BLaER1 treated with 17β-estradiol and CSF1 and Interleukin-3, amounts not matched to agents 10 nM and 100 nM (cell line): ENCODE measurements around the gene SORL1.

Experiments used
- H3K27ac ChIP-seq, 11 experiments: shearing (Covaris generic); formaldehyde crosslinking; 2 replicates each; pipeline ENCODE4 v1.8.1; 2022
- H3K27me3 ChIP-seq, 11 experiments: shearing (Covaris generic); formaldehyde crosslinking; 2 replicates each; pipeline ENCODE4 v1.8.1; 2022
- H3K36me3 ChIP-seq, 11 experiments: shearing (Covaris generic); formaldehyde crosslinking; 2 replicates each; pipeline ENCODE4 v1.8.1; 2022
- H3K4me1 ChIP-seq, 10 experiments: shearing (Covaris generic); formaldehyde crosslinking; 2 replicates each; pipeline ENCODE4 v1.8.1; 2022
- H3K4me2 ChIP-seq, 11 experiments: shearing (Covaris generic); formaldehyde crosslinking; 2 replicates each; pipeline ENCODE4 v1.8.1; 2022
- H3K4me3 ChIP-seq, 10 experiments: shearing (Covaris generic); formaldehyde crosslinking; 2 replicates each; pipeline ENCODE4 v1.8.1; 2022
- H3K9ac ChIP-seq, 11 experiments: shearing (Covaris generic); formaldehyde crosslinking; 2 replicates each; pipeline ENCODE4 v1.8.1; 2022
- H3K9me3 ChIP-seq, 11 experiments: shearing (Covaris generic); formaldehyde crosslinking; replicated peaks in 1 of 11; 2 replicates each; pipeline ENCODE4 v1.8.1; 2022
- H4K20me1 ChIP-seq, 11 experiments: shearing (Covaris generic); formaldehyde crosslinking; 2 replicates each; pipeline ENCODE4 v1.8.1; 2022
- Cebpa-rat ChIP-seq, 11 experiments: shearing (Covaris generic); IDR thresholded peaks; 2 replicates each; pipeline ENCODE4 v1.8.1; 2022

The SORL1 gene

DNA sequence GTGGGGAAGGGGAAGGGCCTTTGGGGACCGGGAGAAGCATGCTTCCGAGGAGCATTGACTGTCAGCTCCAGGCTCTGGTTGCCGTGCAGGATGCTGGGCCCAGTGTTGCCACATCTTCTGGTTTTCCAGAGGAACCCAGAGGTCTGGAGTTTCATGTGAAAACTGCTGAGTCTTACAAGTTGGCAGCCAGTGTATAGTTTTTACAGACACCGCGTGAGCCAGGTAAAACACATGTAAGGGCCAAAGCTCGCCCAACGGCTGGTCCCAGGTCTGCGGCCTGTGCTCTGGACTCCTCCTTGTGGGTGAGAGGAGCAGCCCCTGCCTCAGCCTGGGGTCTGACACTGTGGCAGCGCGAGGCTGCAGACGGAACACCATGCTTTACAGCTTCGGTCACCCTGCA is 19.1 kb downstream of the SORL1 start:
- H3K4me1 ChIP-seq, result peaks cover 43 to 63% (median 58%) of the 10 kb centered on the region in 10 experiments
- no peak overlapping the region for H3K27ac ChIP-seq
- H4K20me1 ChIP-seq, result no peaks in the 10 kb centered on the region
- peaks cover 0 to 33% (median 0%) of the 10 kb centered on the region in 11 experiments; a peak in 4 of 22 replicates for H3K27me3 ChIP-seq
- no peak overlapping the region for H3K4me2 ChIP-seq
- H3K4me3 ChIP-seq, result no peak overlapping the region
- peaks cover 0 to 16% (median 9%) of the 10 kb centered on the region in 11 experiments; a peak in 8 of 22 replicates for H3K36me3 ChIP-seq
- no peak overlapping the region for H3K9ac ChIP-seq
- no peak for TF ChIP-seq Cebpa-rat (IDR thresholded peaks at IDR 0.05)
- H3K9me3 ChIP-seq, result peaks cover 0 to 4% (median 0%) of the 10 kb centered on the region in 11 experiments; a peak in 1 of 22 replicates

DNA sequence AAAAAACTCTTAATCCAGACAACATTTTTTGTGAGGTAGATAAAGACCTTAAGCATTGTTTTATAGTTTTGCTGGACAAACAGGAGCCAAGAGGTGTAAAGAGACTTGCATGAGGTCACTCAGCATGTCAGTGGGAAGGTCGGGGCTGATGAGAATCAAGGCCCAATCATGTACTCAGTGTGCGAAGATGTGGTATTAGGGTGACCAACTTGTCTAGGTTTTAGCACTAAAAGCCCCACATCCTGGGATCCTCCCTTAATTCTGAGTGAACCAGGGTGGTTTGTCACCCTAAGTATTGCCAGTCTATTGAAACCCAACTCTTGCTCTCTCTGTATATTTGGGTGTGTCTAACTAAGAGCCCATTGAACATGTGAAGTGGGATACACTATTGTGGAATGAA is 20.2 kb downstream of the SORL1 start:
- Histone ChIP-seq H3K4me3 (no peak overlapping the region), H3K27ac (no peak overlapping the region), H3K4me2 (peak overlapping the region in 2 of 11 experiments; percentile 36 to 54; a peak in 3 of 22 replicates), H3K9me3 (peaks cover 0 to 4% (median 0%) of the 10 kb centered on the region in 11 experiments; a peak in 1 of 22 replicates), H3K36me3 (peaks cover 0 to 24% (median 12%) of the 10 kb centered on the region in 11 experiments; a peak in 11 of 22 replicates), H3K9ac (no peak overlapping the region), H3K4me1 (peaks cover 32 to 61% (median 55%) of the 10 kb centered on the region in 10 experiments), H3K27me3 (peaks cover 0 to 32% (median 0%) of the 10 kb centered on the region in 11 experiments; a peak in 4 of 22 replicates), H4K20me1 (no peaks in the 10 kb centered on the region)
- TF ChIP-seq Cebpa-rat (IDR thresholded peaks at IDR 0.05), result no peak

DNA sequence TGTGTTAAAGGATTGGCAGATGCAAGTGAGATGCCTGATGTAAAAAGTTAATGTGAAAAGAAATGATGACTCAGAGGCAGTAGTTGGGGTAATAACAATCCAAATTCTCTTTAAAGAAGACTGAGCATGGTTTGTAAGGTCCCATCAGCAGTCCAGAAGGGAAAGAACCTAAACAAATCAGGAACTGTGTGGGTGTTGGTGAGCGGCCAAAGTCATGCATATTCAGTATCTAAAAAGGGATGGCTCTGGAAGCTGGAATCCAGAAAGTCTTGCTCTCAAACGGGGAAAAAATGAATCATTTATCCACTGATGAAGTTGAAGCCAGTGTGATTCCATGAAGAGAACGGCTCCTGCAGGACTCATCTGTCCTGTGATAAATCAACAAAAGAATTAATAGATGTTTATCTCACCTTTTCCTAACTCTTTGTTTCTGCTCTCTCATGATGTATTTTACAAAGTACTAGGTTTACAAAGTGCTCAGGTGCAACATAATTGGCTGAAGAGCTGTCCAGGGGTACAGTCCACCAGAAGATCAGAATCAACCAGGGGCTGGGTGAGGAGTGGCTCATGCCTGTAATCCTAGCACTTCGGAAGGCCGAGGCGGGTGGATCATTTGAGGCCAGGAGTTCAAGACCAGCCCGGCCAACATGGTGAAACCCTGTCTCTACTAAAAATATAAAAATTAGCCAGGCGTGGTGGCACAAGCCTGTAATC is 21.1 kb downstream of the SORL1 start:
- Histone ChIP-seq H3K27ac (no peak overlapping the region), H3K4me2 (peak overlapping the region in 10 of 11 experiments; percentile 9 to 54 (median 36); a peak in 15 of 22 replicates), H3K9me3 (peaks cover 0 to 4% (median 0%) of the 10 kb centered on the region in 11 experiments; a peak in 1 of 22 replicates), H3K27me3 (peaks cover 0 to 28% (median 0%) of the 10 kb centered on the region in 11 experiments; a peak in 4 of 22 replicates), H3K4me3 (no peak overlapping the region), H3K4me1 (peaks cover 26 to 61% (median 55%) of the 10 kb centered on the region in 10 experiments), H3K9ac (no peak overlapping the region), H3K36me3 (peaks cover 0 to 31% (median 15%) of the 10 kb centered on the region in 11 experiments; a peak in 14 of 22 replicates), H4K20me1 (no peaks in the 10 kb centered on the region)
- no peak for TF ChIP-seq Cebpa-rat (IDR thresholded peaks at IDR 0.05)

DNA sequence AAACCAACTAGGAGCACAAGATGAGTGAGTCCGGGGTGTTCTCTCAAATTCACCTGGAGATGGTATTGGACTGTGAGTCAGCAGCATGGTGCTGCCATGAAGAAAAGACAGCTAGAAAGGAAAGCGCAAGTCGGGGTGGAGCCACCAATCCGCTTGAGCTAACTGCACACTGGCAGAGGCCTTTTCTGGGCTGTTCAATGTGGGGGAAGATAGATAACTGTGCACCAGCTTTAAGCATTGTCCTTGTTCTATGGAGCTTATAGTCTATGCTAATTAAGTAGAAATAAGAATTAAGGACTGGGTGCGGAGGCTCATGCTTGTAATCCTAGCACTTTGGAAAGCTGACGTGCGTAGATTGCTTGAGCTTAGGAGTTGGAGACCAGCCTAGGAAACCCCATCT is 22.6 kb downstream of the SORL1 start:
- H3K9me3 ChIP-seq, result peaks cover 0 to 4% (median 0%) of the 10 kb centered on the region in 11 experiments; a peak in 1 of 22 replicates
- peaks cover 0 to 37% (median 17%) of the 10 kb centered on the region in 11 experiments; a peak in 14 of 22 replicates for H3K36me3 ChIP-seq
- H4K20me1 ChIP-seq, result no peaks in the 10 kb centered on the region
- H3K4me1 ChIP-seq, result peaks cover 31 to 66% (median 60%) of the 10 kb centered on the region in 10 experiments
- no peak overlapping the region for H3K4me3 ChIP-seq
- H3K4me2 ChIP-seq, result peak overlapping the region in 8 of 11 experiments; percentile 10 to 42 (median 28); a peak in 13 of 22 replicates
- no peak overlapping the region for H3K9ac ChIP-seq
- peaks cover 0 to 34% (median 0%) of the 10 kb centered on the region in 11 experiments; a peak in 4 of 22 replicates for H3K27me3 ChIP-seq
- peak overlapping the region in 1 of 11 experiments; percentile 10; a peak in 1 of 22 replicates for H3K27ac ChIP-seq
- no peak for TF ChIP-seq Cebpa-rat (IDR thresholded peaks at IDR 0.05)

DNA sequence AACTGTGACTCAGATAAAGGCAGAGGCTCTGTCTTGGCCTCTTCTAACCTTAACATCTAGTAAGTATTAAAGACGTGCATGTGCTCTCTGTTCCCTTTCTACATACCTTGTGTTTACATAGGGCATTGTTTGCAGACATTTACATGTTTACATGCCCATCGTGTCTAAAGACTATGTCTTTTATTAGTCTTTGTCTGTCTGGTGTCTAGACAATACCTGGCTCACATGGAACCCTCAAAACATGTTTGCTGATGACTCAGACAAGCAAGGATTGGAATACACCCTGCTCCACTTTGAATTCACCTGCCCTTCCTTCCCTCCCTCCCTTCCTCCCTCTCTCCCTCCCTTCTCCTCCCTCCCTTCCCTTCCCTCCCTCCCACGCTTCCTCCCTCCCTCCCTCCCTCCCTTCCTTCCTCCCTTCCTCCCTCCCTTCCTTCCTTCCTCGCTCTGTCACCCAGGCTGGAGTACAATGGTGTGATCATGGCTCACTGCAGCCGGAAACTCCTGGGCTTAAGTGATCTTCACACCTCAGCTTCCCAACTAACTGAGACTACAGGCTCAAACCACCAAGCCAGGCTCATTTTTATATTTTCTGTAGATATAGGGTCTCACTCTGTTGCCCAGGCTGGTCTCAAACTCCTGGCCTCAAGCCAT is 24.4 kb downstream of the SORL1 start:
- H3K4me1 ChIP-seq, result peaks cover 36 to 84% (median 78%) of the 10 kb centered on the region in 10 experiments
- no peak overlapping the region for H3K4me3 ChIP-seq
- H3K36me3 ChIP-seq, result peaks cover 0 to 37% (median 8%) of the 10 kb centered on the region in 11 experiments; a peak in 12 of 22 replicates
- no peak for TF ChIP-seq Cebpa-rat (IDR thresholded peaks at IDR 0.05)
- peak overlapping the region in 3 of 11 experiments; percentile 11 to 47 (median 30); a peak in 2 of 22 replicates for H3K9ac ChIP-seq
- H3K27me3 ChIP-seq, result peaks cover 0 to 34% (median 0%) of the 10 kb centered on the region in 11 experiments; a peak in 4 of 22 replicates
- H4K20me1 ChIP-seq, result no peaks in the 10 kb centered on the region
- H3K4me2 ChIP-seq, result peak overlapping the region in 9 of 11 experiments; percentile 84 to 98 (median 95); a peak in 18 of 22 replicates
- H3K27ac ChIP-seq, result peak overlapping the region in 7 of 11 experiments; percentile 31 to 99 (median 99); a peak in 13 of 22 replicates
- H3K9me3 ChIP-seq, result no peaks in the 10 kb centered on the region

DNA sequence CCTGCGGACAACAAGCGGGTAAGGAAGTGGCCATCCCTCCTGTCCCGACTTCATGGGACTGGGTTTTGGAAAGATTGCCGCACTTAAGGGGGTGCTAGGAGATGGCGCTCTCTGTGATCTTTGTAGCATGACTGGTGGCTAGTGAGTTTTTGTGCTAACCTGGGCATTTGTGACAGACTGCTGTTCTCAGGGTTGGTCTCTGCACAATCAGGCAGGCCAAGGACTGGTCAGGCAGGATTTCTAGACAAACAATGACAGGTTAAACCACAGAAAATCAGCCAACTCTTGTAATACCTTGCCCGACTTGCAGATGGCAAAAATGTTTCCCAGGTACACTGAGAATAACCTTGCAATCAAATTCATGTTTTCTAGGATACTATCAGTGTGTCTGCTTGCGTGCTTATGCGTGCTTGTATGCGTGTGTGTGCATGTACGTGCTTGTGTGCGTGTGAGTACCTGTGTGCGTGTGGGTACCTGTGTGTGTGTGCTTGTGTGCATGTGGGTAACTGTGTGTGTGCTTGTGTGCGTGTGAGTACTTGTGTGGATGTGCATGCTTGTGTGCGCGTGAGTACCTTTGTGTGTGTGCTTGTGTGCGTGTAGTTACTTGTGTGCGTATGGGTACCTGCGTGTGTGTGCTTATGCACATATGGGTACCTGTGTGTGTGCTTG is 26.2 kb downstream of the SORL1 start:
- TF ChIP-seq Cebpa-rat (IDR thresholded peaks at IDR 0.05), result no peak
- H4K20me1 ChIP-seq, result no peaks in the 10 kb centered on the region
- peak overlapping the region in 8 of 10 experiments; percentile 35 to 65 (median 60); a peak in 15 of 20 replicates for H3K4me3 ChIP-seq
- peaks cover 0 to 32% (median 8%) of the 10 kb centered on the region in 11 experiments; a peak in 11 of 22 replicates for H3K36me3 ChIP-seq
- H3K27ac ChIP-seq, result peak overlapping the region in 9 of 11 experiments; percentile 63 to 99 (median 98); a peak in 18 of 22 replicates
- H3K4me2 ChIP-seq, result peak overlapping the region; percentile 84 to 98 (median 94)
- peaks cover 0 to 34% (median 0%) of the 10 kb centered on the region in 11 experiments; a peak in 4 of 22 replicates for H3K27me3 ChIP-seq
- no peaks in the 10 kb centered on the region for H3K9me3 ChIP-seq
- H3K4me1 ChIP-seq, result peaks cover 43 to 94% (median 87%) of the 10 kb centered on the region in 10 experiments
- H3K9ac ChIP-seq, result peak overlapping the region in 8 of 11 experiments; percentile 71 to 90 (median 88); a peak in 16 of 22 replicates

DNA sequence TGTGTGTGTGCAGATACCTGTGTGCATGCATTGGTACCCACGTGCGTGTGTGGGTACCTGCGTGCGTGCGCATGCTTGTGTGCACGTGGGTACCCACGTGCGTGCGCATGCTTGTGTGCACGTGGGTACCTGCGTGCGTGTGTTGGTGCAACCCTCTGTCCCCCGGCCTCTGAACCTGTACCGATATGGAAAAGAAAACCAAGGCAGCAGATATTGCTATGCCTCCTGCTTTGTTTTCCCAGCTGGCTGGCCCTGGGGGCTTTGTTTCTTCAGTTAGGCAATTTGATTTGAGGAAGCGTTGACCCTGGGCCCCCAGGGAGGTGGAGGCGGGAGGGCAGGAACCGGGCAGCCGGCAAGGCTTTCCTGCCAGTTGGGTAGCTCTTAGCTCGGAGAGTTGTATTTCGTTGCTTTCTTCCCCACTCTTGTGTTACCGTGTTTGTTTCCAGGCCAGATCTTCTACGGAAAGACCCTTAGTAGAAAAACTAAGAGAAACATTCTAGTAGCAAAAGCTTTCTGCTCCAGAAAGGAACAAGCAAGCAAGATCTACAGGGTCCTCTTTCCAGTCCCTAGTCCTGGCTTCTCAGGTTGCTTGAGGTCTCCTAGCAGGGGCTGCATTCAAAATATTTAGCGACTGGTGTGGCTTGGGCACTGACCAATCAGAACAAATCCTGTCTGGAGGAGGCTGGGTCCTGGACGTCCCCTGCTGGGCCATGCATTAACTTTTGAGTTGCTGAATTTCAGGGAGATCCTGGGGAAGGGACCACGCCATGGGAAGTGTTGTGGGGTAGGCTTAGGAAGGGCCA is 27.0 kb downstream of the SORL1 start:
- Histone ChIP-seq H3K27ac (peak overlapping the region in 10 of 11 experiments; percentile 18 to 99 (median 96); a peak in 19 of 22 replicates), H4K20me1 (no peaks in the 10 kb centered on the region), H3K9ac (peak overlapping the region in 10 of 11 experiments; percentile 20 to 90 (median 86); a peak in 18 of 22 replicates), H3K4me3 (peak overlapping the region in 9 of 10 experiments; percentile 14 to 65 (median 59); a peak in 16 of 20 replicates), H3K27me3 (peaks cover 0 to 34% (median 0%) of the 10 kb centered on the region in 11 experiments; a peak in 4 of 22 replicates), H3K4me2 (peak overlapping the region; percentile 84 to 98 (median 94)), H3K4me1 (peaks cover 48 to 94% (median 87%) of the 10 kb centered on the region in 10 experiments), H3K36me3 (peaks cover 0 to 32% (median 8%) of the 10 kb centered on the region in 11 experiments; a peak in 11 of 22 replicates), H3K9me3 (no peaks in the 10 kb centered on the region)
- TF ChIP-seq Cebpa-rat (IDR thresholded peaks at IDR 0.05), result peak in 7 of 11 experiments; percentile 9 to 89 (median 69); a peak in 9 of 22 replicates
